ENCODE measurements around the gene PSMA3. TPM values are rescaled to one million over a fixed set of nuclear protein-coding genes. Genes with fewer than 3 reads are reported as not detected.

Gene PSMA3
- total RNA-seq, 1 experiment from 2014 or later = 277 TPM

DNA sequence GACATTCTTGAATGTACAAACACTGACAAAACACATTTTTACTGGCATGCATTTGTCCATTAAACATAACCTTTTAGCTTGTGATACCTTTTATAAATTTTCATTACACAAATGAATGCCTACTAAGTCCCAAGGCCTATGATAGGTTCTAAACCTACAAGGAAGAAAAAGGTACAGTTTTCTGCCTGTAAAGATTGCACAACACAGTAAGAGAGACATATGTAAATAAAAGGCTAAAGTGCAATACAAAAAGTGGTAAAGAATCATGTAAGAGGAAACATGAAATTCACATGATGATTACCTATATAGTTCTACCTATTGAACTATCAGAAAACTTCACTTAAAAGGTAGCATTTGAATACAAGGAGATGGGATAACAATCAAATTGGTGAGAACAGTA lies 39.1 kb downstream of the PSMA3 start:
- Histone ChIP-seq H3K4me2 (no peak overlapping the region), H3K27ac (no peak overlapping the region), H3F3A (ENCODE audit: insufficient read depth, low read depth) (no peaks in the 10 kb centered on the region; the same call in 1 of the 2 replicates), H3K27me3 (ENCODE audit: insufficient read depth, low read depth) (no peaks in the 10 kb centered on the region), H2AFZ (no peak overlapping the region), H3K36me3 (ENCODE audit: low read depth) (peaks cover 43% of the 10 kb centered on the region), H3K4me1 (replicated peaks; ENCODE audit: insufficient read depth) (no peaks in the 10 kb centered on the region), H3K4me3 (no peak overlapping the region), H3K79me2 (ENCODE audit: low read depth) (peaks cover 72% of the 10 kb centered on the region), H3K9me2 (ENCODE audit: insufficient read depth) (no peaks in the 10 kb centered on the region), H3K9me3 (ENCODE audit: insufficient read depth, low read depth) (no peaks in the 10 kb centered on the region), H4K20me1 (ENCODE audit: insufficient read depth) (peaks cover 46% of the 10 kb centered on the region)
- intact Hi-C loops (cut with micrococcal nuclease; ENCODE audit: unreplicated experiment) = no loop called here
- CTCF ChIA-PET = no interaction called here
- POLR2A ChIA-PET (ENCODE audit: unreplicated experiment) = no interaction called here
- DNase-seq = no peak
- no TSS peak for BruUV-seq (replicated peaks)
- no peak for TF ChIP-seq EZH2 (IDR thresholded peaks at IDR 0.05; ENCODE audit: low read depth)
- TF ChIP-seq, protein P1, sequence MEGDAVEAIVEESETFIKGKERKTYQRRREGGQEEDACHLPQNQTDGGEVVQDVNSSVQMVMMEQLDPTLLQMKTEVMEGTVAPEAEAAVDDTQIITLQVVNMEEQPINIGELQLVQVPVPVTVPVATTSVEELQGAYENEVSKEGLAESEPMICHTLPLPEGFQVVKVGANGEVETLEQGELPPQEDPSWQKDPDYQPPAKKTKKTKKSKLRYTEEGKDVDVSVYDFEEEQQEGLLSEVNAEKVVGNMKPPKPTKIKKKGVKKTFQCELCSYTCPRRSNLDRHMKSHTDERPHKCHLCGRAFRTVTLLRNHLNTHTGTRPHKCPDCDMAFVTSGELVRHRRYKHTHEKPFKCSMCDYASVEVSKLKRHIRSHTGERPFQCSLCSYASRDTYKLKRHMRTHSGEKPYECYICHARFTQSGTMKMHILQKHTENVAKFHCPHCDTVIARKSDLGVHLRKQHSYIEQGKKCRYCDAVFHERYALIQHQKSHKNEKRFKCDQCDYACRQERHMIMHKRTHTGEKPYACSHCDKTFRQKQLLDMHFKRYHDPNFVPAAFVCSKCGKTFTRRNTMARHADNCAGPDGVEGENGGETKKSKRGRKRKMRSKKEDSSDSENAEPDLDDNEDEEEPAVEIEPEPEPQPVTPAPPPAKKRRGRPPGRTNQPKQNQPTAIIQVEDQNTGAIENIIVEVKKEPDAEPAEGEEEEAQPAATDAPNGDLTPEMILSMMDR (conservative IDR thresholded peaks at IDR 0.05) = no peak

DNA sequence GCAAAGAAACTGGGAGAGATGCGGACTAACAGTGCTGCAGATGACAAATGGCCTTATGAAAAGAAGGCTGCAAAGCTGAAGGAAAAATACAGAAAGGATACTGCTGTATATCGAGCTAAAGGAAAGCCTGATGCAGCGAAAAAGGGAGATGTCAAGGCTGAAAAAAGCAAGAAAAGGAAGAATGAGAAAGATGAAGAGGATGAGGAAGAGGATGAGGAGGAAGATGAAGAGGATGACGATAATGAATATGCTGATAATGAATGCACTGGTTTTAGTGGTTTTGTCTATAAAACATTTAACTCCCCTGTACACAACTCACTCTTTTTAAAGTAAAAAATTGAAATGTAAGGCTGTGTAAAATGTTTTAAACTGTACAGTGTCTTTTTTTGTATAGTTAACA lies 40.5 kb downstream of the PSMA3 start:
- CTCF ChIA-PET = no interaction called here
- no TSS peak for BruUV-seq (replicated peaks)
- H3K36me3 ChIP-seq (ENCODE audit: low read depth) = peaks cover 42% of the 10 kb centered on the region

DNA sequence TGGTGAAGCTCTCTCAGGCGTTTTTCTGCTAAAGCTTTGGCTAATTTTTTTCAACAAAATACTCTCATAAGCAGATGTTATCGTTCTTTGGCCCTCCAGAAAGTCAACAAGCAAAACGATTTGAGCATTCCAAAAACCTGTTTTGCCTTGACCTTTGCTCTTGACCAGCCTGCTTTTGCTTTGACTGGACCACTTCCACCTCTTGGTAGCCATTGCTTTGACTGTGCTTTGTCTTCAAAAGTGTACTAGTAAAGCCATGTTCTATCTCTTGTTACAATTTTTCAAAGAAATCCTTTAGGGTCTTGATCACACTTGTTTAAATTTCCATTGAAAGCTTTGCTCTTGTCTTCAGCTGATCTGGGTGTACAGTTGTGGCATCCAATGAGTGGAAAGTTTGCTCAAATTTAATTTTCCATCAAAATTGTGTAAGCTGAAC lies 43.0 kb downstream of the PSMA3 start:
- no peak overlapping the region for H3K4me2 ChIP-seq
- ChIA-PET POLR2A (ENCODE audit: unreplicated experiment) (no interaction called here), CTCF (no interaction called here)
- no peaks in the 10 kb centered on the region for H3K4me1 ChIP-seq (replicated peaks; ENCODE audit: insufficient read depth)
- H4K20me1 ChIP-seq (ENCODE audit: insufficient read depth) = peaks cover 37% of the 10 kb centered on the region
- no peak overlapping the region for H2AFZ ChIP-seq
- H3F3A ChIP-seq (ENCODE audit: insufficient read depth, low read depth) = peaks cover 5% of the 10 kb centered on the region; the same call in 1 of the 2 replicates
- peaks cover 69% of the 10 kb centered on the region for H3K79me2 ChIP-seq (ENCODE audit: low read depth)
- intact Hi-C loops (cut with micrococcal nuclease; ENCODE audit: unreplicated experiment) = no loop called here
- H3K27me3 ChIP-seq (ENCODE audit: insufficient read depth, low read depth) = no peaks in the 10 kb centered on the region
- no peak overlapping the region for H3K27ac ChIP-seq
- BruUV-seq (replicated peaks) = no TSS peak
- H3K9me2 ChIP-seq (ENCODE audit: insufficient read depth) = no peaks in the 10 kb centered on the region
- TF ChIP-seq, protein P1 (conservative IDR thresholded peaks at IDR 0.05) = no peak
- TF ChIP-seq EZH2 (IDR thresholded peaks at IDR 0.05; ENCODE audit: low read depth) = no peak
- H3K4me3 ChIP-seq = no peak overlapping the region
- DNase-seq = no peak
- no peaks in the 10 kb centered on the region for H3K9me3 ChIP-seq (ENCODE audit: insufficient read depth, low read depth)
- peaks cover 48% of the 10 kb centered on the region for H3K36me3 ChIP-seq (ENCODE audit: low read depth)

More for the DNA sequence above, 40.5 kb downstream of the PSMA3 start:
- intact Hi-C loops (cut with micrococcal nuclease; ENCODE audit: unreplicated experiment) = no loop called here
- no peak overlapping the region for H2AFZ ChIP-seq
- no peak overlapping the region for H3K4me3 ChIP-seq
- DNase-seq = no peak
- no peak for TF ChIP-seq EZH2 (IDR thresholded peaks at IDR 0.05; ENCODE audit: low read depth)
- TF ChIP-seq, protein P1 (conservative IDR thresholded peaks at IDR 0.05) = no peak
- H3K79me2 ChIP-seq (ENCODE audit: low read depth) = peaks cover 71% of the 10 kb centered on the region
- no peaks in the 10 kb centered on the region for H3K9me3 ChIP-seq (ENCODE audit: insufficient read depth, low read depth)
- H3K27ac ChIP-seq = no peak overlapping the region
- H4K20me1 ChIP-seq (ENCODE audit: insufficient read depth) = peaks cover 43% of the 10 kb centered on the region
- no peak overlapping the region for H3K4me2 ChIP-seq
- no peaks in the 10 kb centered on the region for H3K27me3 ChIP-seq (ENCODE audit: insufficient read depth, low read depth)
- H3K4me1 ChIP-seq (replicated peaks; ENCODE audit: insufficient read depth) = no peaks in the 10 kb centered on the region
- H3F3A ChIP-seq (ENCODE audit: insufficient read depth, low read depth) = peaks cover 5% of the 10 kb centered on the region
- no peaks in the 10 kb centered on the region for H3K9me2 ChIP-seq (ENCODE audit: insufficient read depth)
- POLR2A ChIA-PET (ENCODE audit: unreplicated experiment) = no interaction called here

Data from PC-9 (cell line).